Endometrium (tissue), 2 donors: ENCODE measurements around the gene GYPA.
"Not testable (repeated sequence)": the region's sequence is repeated elsewhere in the genome, so short reads cannot be mapped to it uniquely, and the experiment has no call there.

Source experiments
- FAIRE-seq: peaks from 2 replicates; lab custom pipeline; 2012; peaks lifted over from hg19 to GRCh38; lab: Jason Lieb, UNC
- donor health status: control.
- donor health status: control.

The GYPA gene

DNA sequence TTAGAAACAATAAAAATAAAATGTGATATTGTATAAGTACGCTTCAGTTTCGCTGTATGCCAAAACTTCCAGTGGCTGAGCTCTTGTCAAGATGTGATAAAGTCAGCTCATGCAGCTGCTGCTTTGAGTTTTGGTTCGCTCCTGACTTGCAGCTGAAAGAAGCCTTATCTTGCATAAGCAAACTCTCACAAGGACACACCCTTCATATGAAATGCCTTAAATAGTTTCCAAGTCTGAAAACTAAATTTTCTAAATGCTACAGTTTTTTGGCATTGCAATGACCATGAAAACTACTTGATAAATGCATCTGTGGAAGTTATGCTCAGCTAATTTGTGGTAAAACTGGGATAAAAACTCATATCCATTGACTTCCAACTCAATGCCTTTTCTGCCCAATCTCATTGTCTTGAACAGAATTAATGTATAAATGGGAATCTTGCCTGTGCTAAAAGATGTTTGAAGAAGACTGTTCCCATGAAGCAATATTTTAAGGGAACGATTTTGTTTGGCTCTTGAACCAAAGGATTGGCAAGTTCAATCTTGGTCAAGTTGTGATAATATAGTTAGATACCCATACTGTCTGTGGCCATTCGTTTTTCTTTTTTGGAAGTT, 11.7 kb downstream of the GYPA start:
- not testable (repeated sequence) for FAIRE-seq

DNA sequence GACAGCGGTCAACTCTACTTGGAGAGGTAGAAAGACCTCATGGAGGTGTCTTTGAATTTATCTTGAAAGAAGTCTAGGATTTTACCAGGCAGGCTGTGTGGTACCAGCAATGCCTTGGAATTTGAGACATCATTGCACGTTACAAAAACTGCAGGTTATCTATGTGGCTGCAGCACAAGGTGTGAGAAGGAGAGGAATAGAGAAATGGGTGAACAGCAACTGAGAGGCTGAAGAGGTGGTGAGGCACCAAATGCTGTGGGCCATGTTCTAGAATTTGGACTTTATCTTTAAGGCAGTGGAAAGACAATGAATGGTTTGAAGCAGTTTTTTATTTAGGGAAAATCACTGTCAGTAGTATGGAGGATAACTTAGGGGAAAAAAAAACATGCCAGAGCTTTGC, 15.4 kb downstream of the GYPA start:
- not testable (repeated sequence) for FAIRE-seq

GRCh38 chr4:144123982-144124635, 16.4 kb downstream of the GYPA start:
- FAIRE-seq: peak; percentile 77

- not testable (repeated sequence) for FAIRE-seq
Measured at GRCh38 chr4:144123269-144123668, 17.2 kb downstream of the GYPA start.

- not testable (repeated sequence) for FAIRE-seq
Measured at GRCh38 chr4:144119752-144120151, 20.8 kb downstream of the GYPA start.

GRCh38 chr4:144115519-144115918, 25.0 kb downstream of the GYPA start:
- no peak for FAIRE-seq

- no peak for FAIRE-seq
Measured at GRCh38 chr4:144113546-144113945, 27.0 kb downstream of the GYPA start.

DNA sequence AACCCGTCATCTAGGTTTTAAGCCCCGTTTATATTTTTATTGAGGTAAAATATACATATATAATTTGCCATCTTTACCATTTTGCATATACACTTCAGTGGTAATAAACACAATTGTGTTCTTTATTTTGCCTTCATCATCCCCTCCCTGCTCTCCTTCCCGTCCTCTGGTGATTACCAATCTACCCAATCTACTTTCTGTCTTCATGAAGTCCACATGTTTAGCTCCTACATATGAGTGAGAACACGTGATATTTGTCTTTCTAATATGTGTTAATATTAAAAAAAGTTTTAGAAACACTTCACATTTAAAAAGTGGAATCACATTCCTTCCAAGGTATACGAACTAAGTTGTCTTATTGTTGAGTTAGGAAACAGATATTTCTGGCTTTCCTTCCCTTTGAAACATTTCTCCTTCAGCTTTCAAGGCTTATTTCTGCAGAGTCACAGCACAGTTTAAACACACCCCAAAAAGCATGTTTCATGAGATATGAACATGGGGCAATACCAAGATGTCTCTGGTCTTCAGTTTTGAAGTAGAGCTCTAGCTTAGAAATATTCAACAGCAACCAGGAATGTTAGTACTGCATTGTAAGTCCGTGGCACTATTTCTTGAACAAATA, 35.9 kb downstream of the GYPA start:
- FAIRE-seq: no peak

- FAIRE-seq: not testable (repeated sequence)
Measured at GRCh38 chr4:144097776-144098175, 42.7 kb downstream of the GYPA start.

GRCh38 chr4:144093995-144094394, 46.5 kb downstream of the GYPA start:
- FAIRE-seq: not testable (repeated sequence)

GRCh38 chr4:144091181-144091580, 49.3 kb downstream of the GYPA start:
- not testable (repeated sequence) for FAIRE-seq

DNA sequence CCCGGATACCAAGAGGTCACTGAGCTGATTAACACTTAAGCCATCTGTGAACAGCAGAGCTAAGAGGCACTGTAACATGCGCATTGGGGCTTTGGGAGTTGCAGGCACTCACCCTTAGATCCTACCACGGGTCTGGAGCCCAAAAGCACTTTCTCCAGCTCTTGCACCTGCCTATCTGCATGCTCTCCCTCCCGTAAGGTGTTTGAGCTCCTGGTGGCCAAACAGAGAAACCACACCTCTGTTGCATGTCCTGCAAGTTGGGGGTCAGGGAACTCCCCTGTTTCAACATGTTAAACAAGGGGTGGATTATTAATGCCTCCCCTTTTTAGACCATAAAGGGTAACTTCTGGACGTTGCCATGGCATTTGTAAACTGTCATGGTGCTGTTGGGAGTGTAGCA, 49.8 kb downstream of the GYPA start:
- FAIRE-seq: no peak

- FAIRE-seq: not testable (repeated sequence)
Measured at GRCh38 chr4:144082053-144082452, 58.5 kb downstream of the GYPA start.

- FAIRE-seq: not testable (repeated sequence)
Measured at GRCh38 chr4:144080135-144080534, 60.4 kb downstream of the GYPA start.

- FAIRE-seq: not testable (repeated sequence)
Measured at GRCh38 chr4:144078746-144079145, 61.8 kb downstream of the GYPA start.

DNA sequence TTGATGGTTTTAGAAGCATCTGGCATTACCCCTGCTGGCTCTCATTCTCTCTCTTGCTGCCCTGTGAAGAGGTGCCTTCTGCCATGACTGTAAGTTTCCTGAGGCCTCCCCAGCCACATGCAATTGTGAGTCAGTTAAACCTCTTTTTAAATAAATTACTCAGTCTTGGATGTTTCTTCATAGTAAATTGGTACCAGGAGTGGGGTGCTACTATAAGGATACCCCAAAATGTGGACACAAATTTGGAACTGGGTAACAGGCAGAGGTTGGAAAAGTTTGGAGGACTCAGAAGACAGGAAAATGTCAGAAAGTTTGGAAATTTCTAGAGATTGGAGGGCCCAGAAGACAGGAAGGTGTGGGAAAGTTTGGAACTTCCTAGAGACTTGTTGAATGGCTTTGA, 79.0 kb downstream of the GYPA start:
- not testable (repeated sequence) for FAIRE-seq

GRCh38 chr4:144060234-144060859, 80.2 kb downstream of the GYPA start:
- not testable (repeated sequence) for FAIRE-seq
